ENCODE data around the gene DUSP8.

The DUSP8 gene

DNA sequence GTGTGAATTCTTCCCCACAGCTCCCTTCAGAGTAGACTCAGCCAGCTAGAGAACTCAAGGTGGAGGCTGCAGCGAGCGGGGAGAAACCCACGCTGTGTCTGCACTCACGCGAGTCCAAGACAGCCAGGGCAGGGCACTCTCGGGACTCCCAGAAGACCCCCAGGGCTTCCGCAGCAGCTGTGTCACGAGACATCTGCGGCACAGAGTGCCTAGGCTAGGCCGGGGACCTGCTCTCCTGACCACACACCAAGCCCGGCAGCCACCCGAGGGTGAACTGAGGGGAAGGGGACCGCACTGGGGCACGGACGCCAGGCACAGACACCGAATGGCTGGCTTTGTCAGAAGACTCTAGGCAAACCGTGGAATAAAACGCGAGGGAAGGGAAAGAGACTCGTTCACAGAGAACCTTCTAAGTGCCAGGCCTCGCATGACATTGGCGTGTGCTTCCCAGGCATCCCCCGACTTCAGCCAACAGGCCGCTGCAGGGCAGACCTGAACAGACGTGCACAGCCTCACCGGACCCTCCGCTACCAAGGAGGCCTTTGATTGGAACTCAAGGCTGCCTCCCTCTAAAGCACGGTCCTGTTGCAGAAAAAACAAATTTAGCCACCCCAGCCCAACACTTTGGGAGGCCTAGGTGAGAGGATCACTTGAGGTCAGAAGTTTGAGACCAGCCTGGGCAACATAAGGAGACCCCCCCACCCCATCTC is 67.3 kb downstream of the DUSP8 start:
- Histone ChIP-seq H3K9me3 (no peaks in the 10 kb centered on the region), H3K4me3 (no peak overlapping the region), H3K36me3 (peaks cover 0 to 13% (median 3%) of the 10 kb centered on the region in 3 donors), H3K4me1 (peaks cover 0 to 85% (median 75%) of the 10 kb centered on the region in 4 donors), H3K27me3 (no peaks in the 10 kb centered on the region), H3K27ac (peak overlapping the region; percentile 82 to 87)
- TF ChIP-seq CTCF (IDR thresholded peaks at IDR 0.05) = no peak
- peak in 1 of 2 donors; percentile 66 for DNase-seq
- intact Hi-C loops (cut with DNase I; ENCODE audit: low total_unique reads) = loop anchor here (2.0 kb wide), 1 partner anchor 18 kb away; the partner anchor contains the start of gene MOB2

- H3K4me1 ChIP-seq = peaks cover 0 to 79% (median 69%) of the 10 kb centered on the region in 4 donors
- peak overlapping the region; percentile 82 to 87 for H3K27ac ChIP-seq
- intact Hi-C loops (cut with DNase I; ENCODE audit: low total_unique reads) = loop anchor here (2.0 kb wide), 1 partner anchor 17 kb away; the partner anchor contains the start of gene MOB2
- H3K4me3 ChIP-seq = peak overlapping the region in 1 of 2 donors; percentile 12
- TF ChIP-seq CTCF (IDR thresholded peaks at IDR 0.05) = no peak
- no peaks in the 10 kb centered on the region for H3K27me3 ChIP-seq
- H3K36me3 ChIP-seq = peaks cover 0 to 13% (median 9%) of the 10 kb centered on the region in 3 donors
- H3K9me3 ChIP-seq = no peaks in the 10 kb centered on the region
- DNase-seq = no peak
Observed at GRCh38 chr11:1504138-1504537, 67.9 kb downstream of the DUSP8 start.

Measured in tibial artery (tissue), 4 donors.